HepG2 (cell line): ENCODE results near the gene UCP2. TPM values are rescaled to one million over a fixed set of nuclear protein-coding genes. Genes with fewer than 3 reads are reported as not detected.

Experiments
- ATAC-seq: fragments of 200-7000 bp; cut with Tn5 transposase; 3 replicates; pipeline ENCODE4 v1.9.1; 2020; ENCODE audit warnings: mild to moderate bottlenecking, moderate library complexity
- BruUV-seq: library from RNA; stranded (reverse); fragments of 400-500 nt; replicated peaks from 2 replicates; lab custom pipeline; 2021; lab: Mats Ljungman, UMichigan
- CTCF ChIA-PET: fragments of 300-600 bp; formaldehyde crosslinking; extraction: SDS; loops from one replicate; lab custom pipeline; 2021; ENCODE audit warnings: low total read pairs, inconsistent platforms, low intra/inter-chr PET ratio; lab: Yijun Ruan, JAX
- POLR2A ChIA-PET: fragments of 350-600 bp; sonication (Branson Sonifier 250); formaldehyde crosslinking; loops from one replicate; lab custom pipeline; 2020; ENCODE audit warnings: antibody characterized with exemption, inconsistent platforms; lab: Yijun Ruan, JAX
- DNase-seq: peaks from one replicate; pipeline ENCODE4 v3.0.0-alpha.2; 2015; ENCODE audit warnings: low spot score
- FAIRE-seq: peaks from 3 replicates; lab custom pipeline; 2011; peaks lifted over from hg19 to GRCh38; lab: Jason Lieb, UNC
- H2AFZ ChIP-seq: one replicate; pipeline ENCODE4 v1.6.1; 2011; ENCODE audit warnings: low read length, inconsistent platforms
- H3K27ac ChIP-seq: fragments of 300-600 bp; 3 replicates; pipeline ENCODE4 v1.8.0; 2011; ENCODE audit warnings: mixed run types, mild to moderate bottlenecking, mixed read lengths, low read length, inconsistent platforms; ENCODE audit not compliant: insufficient read depth; ENCODE audit errors: extremely low read length
- H3K27me3 ChIP-seq, 2 experiments: fragments of 200-600 bp in 1 of 2; 2 replicates in 1 of 2; 3 replicates in 1 of 2; pipeline versions ENCODE4 v1.6.0 to v1.8.0; 2011; ENCODE audit warnings: low read length in 2 of 2, mild to moderate bottlenecking in 2 of 2, moderate library complexity in 2 of 2, inconsistent platforms in 1 of 2; ENCODE audit not compliant: insufficient read depth in 2 of 2, control insufficient read depth in 1 of 2
- H3K36me3 ChIP-seq, 2 experiments: fragments of 200-600 bp in 1 of 2; replicated peaks in 1 of 2; 2 replicates in 1 of 2; 3 replicates in 1 of 2; pipeline versions ENCODE4 v1.5.1 to v1.8.0; 2011; ENCODE audit warnings: low read length in 2 of 2, inconsistent platforms in 1 of 2; ENCODE audit not compliant: insufficient read depth in 2 of 2, control insufficient read depth in 1 of 2
- H3K4me1 ChIP-seq: 2 replicates; pipeline ENCODE4 v1.5.1; 2012; ENCODE audit warnings: low read length, inconsistent platforms; ENCODE audit not compliant: insufficient read depth
- H3K4me2 ChIP-seq: 2 replicates; pipeline ENCODE4 v1.6.0; 2011; ENCODE audit warnings: low read depth, low read length, inconsistent platforms
- H3K4me3 ChIP-seq, 3 experiments: fragments of 200-600 bp in 1 of 3; sonication (generic), shearing (Covaris generic) in 1 of 3; replicated peaks in 1 of 3; 2 replicates each; pipeline ENCODE4 v1.5.1; 2011 to 2016; ENCODE audit warnings: low read length in 3 of 3, inconsistent platforms in 2 of 3, low read depth in 2 of 3, mild to moderate bottlenecking in 2 of 3, control low read depth in 1 of 3, mixed read lengths in 1 of 3; ENCODE audit not compliant: insufficient read depth in 1 of 3
- H3K79me2 ChIP-seq: one replicate; pipeline ENCODE4 v1.6.1; 2011; ENCODE audit warnings: low read length, inconsistent platforms; ENCODE audit not compliant: insufficient read depth
- H3K9ac ChIP-seq: 2 replicates; pipeline ENCODE4 v1.6.0; 2011; ENCODE audit warnings: mild to moderate bottlenecking, low read depth, low read length, inconsistent platforms; ENCODE audit not compliant: insufficient read depth
- H3K9me3 ChIP-seq: 2 replicates; pipeline ENCODE4 v1.5.1; 2012; ENCODE audit warnings: mild to moderate bottlenecking, low read length
- H4K20me1 ChIP-seq: 2 replicates; pipeline ENCODE4 v1.6.0; 2011; ENCODE audit warnings: inconsistent platforms, mild to moderate bottlenecking, low read length, moderate library complexity; ENCODE audit not compliant: insufficient read depth
- ATF3 ChIP-seq: sonication (generic); formaldehyde crosslinking; IDR thresholded peaks from 2 replicates; pipeline ENCODE4 v1.4.0; 2020; ENCODE audit warnings: missing genetic modification reagents
- KDM1A ChIP-seq: IDR thresholded peaks from 2 replicates; pipeline ENCODE4 v1.6.1; 2016; ENCODE audit warnings: missing compliant biosample characterization
- KLF11 ChIP-seq: IDR thresholded peaks from 2 replicates; pipeline ENCODE4 v1.6.1; 2016; ENCODE audit warnings: missing compliant biosample characterization
- MED1 ChIP-seq: sonication (generic); formaldehyde crosslinking; IDR thresholded peaks from 2 replicates; pipeline ENCODE4 v1.4.0; 2020; ENCODE audit warnings: missing genetic modification reagents
- MZF1 ChIP-seq: sonication (generic); formaldehyde crosslinking; IDR thresholded peaks from 2 replicates; pipeline ENCODE4 v1.8.1; 2023; ENCODE audit warnings: mild to moderate bottlenecking, missing genetic modification reagents, borderline replicate concordance
- NFE2L2 ChIP-seq: fragments of 150-350 bp; IDR thresholded peaks from 2 replicates; pipeline ENCODE4 v1.6.1; 2014; ENCODE audit warnings: low read length
- NFIB ChIP-seq: sonication (generic); formaldehyde crosslinking; IDR thresholded peaks from 2 replicates; pipeline ENCODE4 v1.9.0; 2021; ENCODE audit warnings: missing genetic modification reagents, mild to moderate bottlenecking, borderline replicate concordance
- PCBP2 ChIP-seq: fragments of 200-400 bp; formaldehyde crosslinking; optimal IDR thresholded peaks from 2 replicates; pipeline ENCODE3; 2018; ENCODE audit warnings: low read length, low read depth; ENCODE audit not compliant: poor library complexity, severe bottlenecking
- SCMH1 ChIP-seq: sonication (generic); formaldehyde crosslinking; IDR thresholded peaks from 2 replicates; pipeline ENCODE4 v1.9.0; 2021; ENCODE audit warnings: missing genetic modification reagents, mild to moderate bottlenecking, borderline replicate concordance
- SMYD3 ChIP-seq: sonication (generic); formaldehyde crosslinking; IDR thresholded peaks from 2 replicates; pipeline ENCODE4 v1.8.1; 2023; ENCODE audit warnings: mild to moderate bottlenecking, missing genetic modification reagents
- SOX13 ChIP-seq, 3 experiments: fragments of 450-650 bp in 1 of 3; sonication (generic) in 1 of 3; formaldehyde crosslinking in 1 of 3; IDR thresholded peaks in 2 of 3; conservative IDR thresholded peaks in 1 of 3; 2 replicates each; pipeline versions ENCODE4 v1.5.0 to v1.6.1; 2016 to 2020; ENCODE audit warnings: antibody characterized with exemption in 1 of 3, mild to moderate bottlenecking in 1 of 3, missing compliant biosample characterization in 1 of 3, missing genetic modification reagents in 1 of 3, moderate library complexity in 1 of 3
- ZBTB37 ChIP-seq: sonication (generic); formaldehyde crosslinking; IDR thresholded peaks from 2 replicates; pipeline ENCODE4 v1.4.0; 2020; ENCODE audit warnings: mild to moderate bottlenecking, missing genetic modification reagents
- ZMAT3 ChIP-seq: sonication (generic); formaldehyde crosslinking; conservative IDR thresholded peaks from 2 replicates; pipeline ENCODE4 v1.7.0; 2021; ENCODE audit warnings: missing genetic modification reagents
- ZNF121 ChIP-seq: sonication (generic); formaldehyde crosslinking; IDR thresholded peaks from 2 replicates; pipeline ENCODE4 v1.5.0; 2020; ENCODE audit warnings: mild to moderate bottlenecking, missing genetic modification reagents
- ZNF24 ChIP-seq: fragments of 450-650 bp; IDR thresholded peaks from 2 replicates; pipeline ENCODE4 v1.6.1; 2017; ENCODE audit warnings: antibody characterized with exemption, mild to moderate bottlenecking
- ZNF503 ChIP-seq: sonication (generic); formaldehyde crosslinking; IDR thresholded peaks from 2 replicates; pipeline ENCODE4 v1.4.0; 2020; ENCODE audit warnings: missing genetic modification reagents
- ZNF510 ChIP-seq: sonication (generic); formaldehyde crosslinking; IDR thresholded peaks from 2 replicates; pipeline ENCODE4 v1.4.0; 2020; ENCODE audit warnings: low read depth, mild to moderate bottlenecking, missing genetic modification reagents
- ZNF670 ChIP-seq: sonication (generic); formaldehyde crosslinking; IDR thresholded peaks from 2 replicates; pipeline ENCODE4 v1.8.0; 2022; ENCODE audit warnings: mild to moderate bottlenecking, missing genetic modification reagents, borderline replicate concordance
- ZNF713 ChIP-seq: sonication (generic); formaldehyde crosslinking; IDR thresholded peaks from 2 replicates; pipeline ENCODE4 v1.4.0; 2020; ENCODE audit warnings: mild to moderate bottlenecking, missing genetic modification reagents
- ZSCAN12 ChIP-seq: sonication (generic); formaldehyde crosslinking; IDR thresholded peaks from 2 replicates; pipeline ENCODE4 v1.9.0; 2021; ENCODE audit warnings: mild to moderate bottlenecking, missing genetic modification reagents
- WGBS: methylation state at CpG from one replicate; pipeline ENCODE4 v1.1.6; 2017; ENCODE audit warnings: low lambda C conversion rate; 5-methylcytosine and 5-hydroxymethylcytosine counted together
- in situ Hi-C: cut with HindIII; loops from 2 replicates; pipeline ENCODE4 v1.10.0; 2017; ENCODE audit warnings: low pct_unique_long_range_greater_than_20kb; ENCODE audit not compliant: extremely low pct_ligation_motif_present
- intact Hi-C: fragments of 100-400 bp; cut with micrococcal nuclease; formaldehyde crosslinking; loops from one replicate; pipeline ENCODE4 v1.10.0; 2022; ENCODE audit not compliant: unreplicated experiment
- polyA plus RNA-seq, 8 experiments: library from polyadenylated mRNA; depleted of rRNA in 3 of 8; stranded (reverse) in 7 of 8; unstranded in 1 of 8; fragments of >200 nt; fragmentation: Illumina TruSeq in 4 of 8; extraction: Trizol in 4 of 8; gene quantifications; 2 replicates each; pipeline versions ENCODE4 v1.2.1 to v1.2.3, GENCODE V29; 2011 to 2016; ENCODE audit warnings: low read depth in 4 of 8, missing spikeins in 1 of 8, mixed read lengths in 1 of 8; ENCODE audit not compliant: insufficient read depth in 1 of 8
- total RNA-seq, 5 experiments: library from RNA; depleted of rRNA; stranded (reverse); fragments of >200 nt; fragmentation: Illumina TruSeq; extraction: Trizol; gene quantifications; 2 replicates each; pipeline ENCODE4 v1.2.3, GENCODE V29; 2016; ENCODE audit warnings: low read depth in 1 of 5

UCP2 gene
- total and polyA plus RNA-seq, 2 of the 13 experiments (the other 11 are each of a cell fraction or from before 2014, with no cell fraction given) = 2.7 to 3.2 TPM

DNA sequence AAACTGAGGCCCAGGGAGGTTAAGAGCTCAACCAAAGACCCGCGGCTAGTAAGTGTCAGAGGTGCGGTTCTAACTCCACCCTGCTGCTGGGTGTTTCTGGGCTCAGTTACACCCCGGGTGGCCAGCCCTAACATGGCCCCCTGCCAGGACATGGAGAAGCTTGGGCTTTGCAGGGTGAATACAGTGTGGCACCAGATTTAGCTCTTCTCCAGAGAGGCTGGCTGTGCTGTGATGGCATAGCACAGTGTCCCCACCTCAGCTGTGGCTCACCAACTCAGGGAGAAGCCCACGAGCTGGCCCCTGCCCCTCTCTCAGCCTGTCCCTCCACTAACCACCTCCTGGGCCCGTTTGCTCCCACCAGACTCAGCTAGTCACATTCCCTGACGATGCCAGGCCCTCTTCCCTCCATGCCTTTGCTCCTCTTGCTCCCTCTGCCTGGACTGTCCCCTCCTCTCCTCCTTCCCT lies 19.2 kb upstream of the UCP2 start:
- CTCF ChIA-PET = no interaction called here
- Histone ChIP-seq H3K36me3 (no peaks in the 10 kb centered on the region), H3K9me3 (no peaks in the 10 kb centered on the region), H3K4me3 (no peak overlapping the region; a peak in 1 of 6 replicates), H3K27me3 (no peaks in the 10 kb centered on the region), H3K79me2 (no peaks in the 10 kb centered on the region), H3K27ac (no peak overlapping the region), H3K4me1 (peaks cover 24% of the 10 kb centered on the region), H4K20me1 (no peaks in the 10 kb centered on the region), H3K9ac (no peak overlapping the region; the same call in 1 of the 2 replicates), H2AFZ (no peak overlapping the region), H3K4me2 (0 out of 2 replicates have a peak overlapping the region, but pooled peaks have one; percentile 4)
- in situ Hi-C loops (no loop called here), intact Hi-C loops (no loop called here)
- ATAC-seq (peak; percentile 34; the same call in 2 of the 3 replicates), FAIRE-seq (no peak), DNase-seq (no peak)
- WGBS = 42% methylated on average over 6 of the region's 7 CpGs
- TF ChIP-seq KLF11 (CRISPR knock-in tag) = no peak
- TF ChIP-seq MZF1 = no peak
- no peak for TF ChIP-seq NFE2L2
- no peak for TF ChIP-seq SOX13 (IDR thresholded peaks at IDR 0.05)
- no peak for TF ChIP-seq SOX13 (CRISPR knock-in tag; conservative IDR thresholded peaks at IDR 0.05 in 1 of 2, IDR thresholded peaks at IDR 0.05 in 1 of 2)
- TF ChIP-seq ZSCAN12 (CRISPR knock-in tag) = no peak
- TF ChIP-seq KDM1A (CRISPR knock-in tag) = no peak
- no peak for TF ChIP-seq ZNF670 (CRISPR knock-in tag)
- TF ChIP-seq SCMH1 (CRISPR knock-in tag) = no peak
- TF ChIP-seq ZNF713 = no peak
- TF ChIP-seq ZNF510 = no peak
- TF ChIP-seq ATF3 (CRISPR knock-in tag) = no peak
- no peak for TF ChIP-seq ZBTB37
- TF ChIP-seq ZNF121 (CRISPR knock-in tag) = no peak
- no peak for TF ChIP-seq MED1 (CRISPR knock-in tag)
- no peak for TF ChIP-seq ZNF503 (CRISPR knock-in tag)
- no peak for TF ChIP-seq NFIB (CRISPR knock-in tag)
- TF ChIP-seq ZMAT3 (CRISPR knock-in tag) = no peak
- no peak for TF ChIP-seq ZNF24
- no peak for TF ChIP-seq SMYD3
- TF ChIP-seq PCBP2 = no peak
- no TSS peak for BruUV-seq
- POLR2A ChIA-PET = interaction anchor here (0.9 to 1.6 kb wide), 2 partner anchors 17 to 19 kb away, joined by 3 to 4 read pairs; partner anchors contain the start of gene UCP2
